NCI-H2107 (cell line): Measurements from ENCODE around the gene EFCAB14.
"Not testable (repeated sequence)": the region's sequence is repeated elsewhere in the genome, so short reads cannot be mapped to it uniquely, and the experiment has no call there.

ENCODE experiments used
- DNase-seq: peaks from one replicate; lab custom pipeline; 2025; lab: John Stamatoyannopoulos, UW

Gene EFCAB14

DNA sequence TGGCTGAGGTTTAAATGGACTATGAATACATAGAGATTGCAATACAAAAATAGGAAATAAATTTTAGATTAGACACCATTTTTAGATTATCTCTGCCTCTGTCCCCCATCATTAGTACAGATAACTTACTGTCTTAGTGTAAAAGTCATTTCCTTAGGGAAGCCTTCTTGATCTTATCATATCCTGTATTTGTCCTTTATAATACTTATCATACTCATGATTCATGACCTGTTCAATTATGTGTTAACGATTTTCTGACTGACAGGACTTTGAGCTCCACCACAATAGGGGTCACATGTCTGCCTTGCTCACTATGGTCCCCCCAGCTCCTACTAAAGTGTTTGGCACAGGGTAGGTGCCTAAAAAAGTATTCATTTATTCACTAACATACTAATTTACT lies 32.7 kb downstream of the EFCAB14 start:
- DNase-seq, result no peak

DNA sequence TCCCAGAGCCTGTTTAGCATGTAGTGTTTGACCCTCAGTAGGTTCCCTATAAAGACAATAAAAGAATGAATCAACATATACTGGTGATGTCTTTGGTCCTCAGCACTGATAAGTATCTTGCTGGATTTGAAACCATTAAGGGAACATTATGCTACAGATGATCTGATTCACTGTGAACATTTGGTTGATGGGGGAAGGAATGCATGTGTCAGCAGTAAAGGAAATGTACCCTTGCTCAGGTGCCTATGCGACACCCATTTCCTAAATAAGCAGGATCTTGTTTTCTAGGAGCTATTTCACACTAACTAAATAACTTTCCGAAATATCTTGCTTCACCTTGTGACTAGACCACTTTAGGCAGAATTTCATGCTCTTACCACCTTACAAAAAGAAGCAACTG lies 34.2 kb downstream of the EFCAB14 start:
- DNase-seq, result no peak

DNA sequence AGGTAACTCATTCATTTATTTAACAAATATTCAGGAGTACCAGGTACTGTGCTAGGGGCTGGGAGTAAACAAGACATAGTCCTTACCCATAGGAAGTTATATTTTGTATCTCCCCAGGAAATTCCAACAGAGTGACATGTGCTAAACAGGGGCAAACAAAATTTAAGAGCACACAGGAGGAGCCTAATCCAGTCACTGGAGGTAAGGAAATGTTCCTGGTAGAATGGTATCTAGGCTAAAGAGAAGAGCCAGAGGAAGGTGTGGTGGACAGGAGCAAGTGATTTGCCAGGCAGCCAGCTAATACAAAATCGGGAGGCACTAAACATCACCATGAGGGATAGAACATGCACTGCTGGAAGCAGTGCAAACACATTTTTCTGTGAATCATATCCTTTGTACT lies 36.9 kb downstream of the EFCAB14 start:
- DNase-seq, result no peak

DNA sequence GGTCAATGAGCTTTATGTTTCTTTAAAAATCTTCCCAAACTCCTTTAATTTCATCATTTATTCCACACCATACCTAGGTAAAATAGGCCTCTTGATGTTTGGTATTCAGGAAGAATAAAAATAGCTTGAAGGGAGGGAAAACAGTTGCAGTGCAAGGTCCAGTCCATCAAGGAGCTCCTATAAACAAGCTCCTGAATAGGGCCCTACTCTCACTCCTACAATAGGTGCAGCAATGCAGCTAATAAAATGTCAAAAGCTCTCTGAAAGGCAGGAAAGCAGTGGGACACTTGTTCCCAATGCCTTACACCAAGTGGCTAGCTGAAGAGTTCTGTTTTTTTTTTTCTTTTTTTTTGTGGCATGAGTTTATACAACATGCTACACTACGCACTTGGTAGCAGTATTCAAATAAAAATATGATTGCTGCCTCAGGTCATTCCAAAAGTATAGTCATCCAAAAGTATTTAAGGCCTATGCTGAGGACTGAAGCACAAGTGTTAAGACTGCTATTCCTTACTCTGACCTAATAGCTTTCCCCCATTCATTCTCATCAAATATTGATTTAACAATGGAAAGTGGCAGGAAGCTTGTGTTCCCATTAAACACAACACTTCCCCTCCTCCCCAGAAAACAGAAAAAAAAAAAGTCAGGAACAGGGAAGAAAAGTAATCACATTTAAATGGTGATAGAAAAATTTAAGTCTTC lies 37.4 kb downstream of the EFCAB14 start:
- no peak for DNase-seq

DNA sequence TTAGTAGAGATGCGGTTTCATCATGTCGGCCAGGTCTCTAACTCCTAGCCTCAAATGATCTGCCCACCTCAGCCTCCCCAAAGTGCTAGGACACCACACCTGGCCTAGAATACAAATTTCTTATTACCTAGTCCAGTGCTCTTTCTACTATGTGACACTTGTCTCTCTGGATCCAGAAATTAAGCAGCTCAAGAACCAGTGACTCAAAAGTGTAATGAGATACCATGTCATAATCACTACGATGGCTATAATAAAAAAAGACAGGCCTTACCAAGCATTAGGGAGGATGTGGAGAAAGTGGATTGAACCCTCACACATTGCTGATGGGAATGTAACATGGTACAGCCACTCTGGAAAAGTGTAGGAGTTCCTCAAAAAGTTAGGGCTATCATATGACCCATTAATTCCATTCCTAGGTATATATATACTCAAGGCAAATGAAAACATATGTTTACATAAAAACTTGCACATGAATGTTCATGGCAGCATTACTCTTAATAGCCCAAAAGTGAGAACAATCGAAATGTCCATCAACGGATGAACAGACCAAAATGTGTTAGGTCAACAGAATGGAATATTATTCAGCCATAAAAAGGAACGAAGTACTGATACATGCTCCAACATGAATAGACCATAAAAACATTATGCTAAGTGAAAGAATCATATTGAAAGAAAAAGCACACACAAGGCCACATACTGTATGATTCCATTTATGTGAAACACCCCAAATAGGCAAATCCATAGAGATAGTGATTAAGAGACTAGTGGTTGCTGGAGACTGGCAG lies 38.9 kb downstream of the EFCAB14 start:
- DNase-seq, result no peak

DNA sequence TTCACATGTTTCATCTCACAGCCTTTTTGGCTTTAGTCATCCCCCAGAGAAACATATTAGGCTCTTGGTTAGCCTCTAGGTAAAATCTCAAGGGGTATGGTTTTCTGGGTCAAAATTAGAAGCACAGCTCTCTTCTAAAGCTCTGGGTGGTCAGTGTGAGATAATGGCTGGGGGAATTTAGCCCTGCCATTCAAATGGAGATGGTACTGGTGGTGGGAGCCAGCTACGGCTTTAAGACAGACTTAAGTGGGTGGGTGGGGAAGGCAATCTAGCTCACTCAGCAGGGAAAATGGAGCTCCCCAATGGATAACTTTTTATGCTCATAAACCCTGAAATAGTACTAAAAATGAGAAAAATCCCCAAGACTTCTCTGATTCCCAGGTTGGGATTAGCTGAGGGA lies 41.6 kb downstream of the EFCAB14 start:
- no peak for DNase-seq

DNA sequence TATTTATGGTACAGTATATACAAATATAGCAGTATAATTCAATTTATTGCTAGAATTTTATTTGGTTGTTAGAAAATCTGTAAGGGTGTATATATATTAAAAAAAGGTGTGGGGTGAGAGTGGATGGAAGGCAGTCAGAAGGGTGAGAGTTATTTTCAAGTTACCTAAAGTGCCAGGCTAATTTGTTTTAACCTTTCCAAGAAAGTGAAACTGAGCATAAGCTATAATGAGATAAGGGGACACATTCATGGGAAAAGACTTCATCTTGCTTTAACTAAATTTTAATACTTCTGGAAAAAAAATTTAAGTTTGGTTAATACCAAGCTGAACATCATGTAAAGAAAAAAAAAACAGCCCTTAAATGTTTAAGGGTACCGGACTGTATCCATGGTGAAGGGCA lies 42.4 kb downstream of the EFCAB14 start:
- no peak for DNase-seq

DNA sequence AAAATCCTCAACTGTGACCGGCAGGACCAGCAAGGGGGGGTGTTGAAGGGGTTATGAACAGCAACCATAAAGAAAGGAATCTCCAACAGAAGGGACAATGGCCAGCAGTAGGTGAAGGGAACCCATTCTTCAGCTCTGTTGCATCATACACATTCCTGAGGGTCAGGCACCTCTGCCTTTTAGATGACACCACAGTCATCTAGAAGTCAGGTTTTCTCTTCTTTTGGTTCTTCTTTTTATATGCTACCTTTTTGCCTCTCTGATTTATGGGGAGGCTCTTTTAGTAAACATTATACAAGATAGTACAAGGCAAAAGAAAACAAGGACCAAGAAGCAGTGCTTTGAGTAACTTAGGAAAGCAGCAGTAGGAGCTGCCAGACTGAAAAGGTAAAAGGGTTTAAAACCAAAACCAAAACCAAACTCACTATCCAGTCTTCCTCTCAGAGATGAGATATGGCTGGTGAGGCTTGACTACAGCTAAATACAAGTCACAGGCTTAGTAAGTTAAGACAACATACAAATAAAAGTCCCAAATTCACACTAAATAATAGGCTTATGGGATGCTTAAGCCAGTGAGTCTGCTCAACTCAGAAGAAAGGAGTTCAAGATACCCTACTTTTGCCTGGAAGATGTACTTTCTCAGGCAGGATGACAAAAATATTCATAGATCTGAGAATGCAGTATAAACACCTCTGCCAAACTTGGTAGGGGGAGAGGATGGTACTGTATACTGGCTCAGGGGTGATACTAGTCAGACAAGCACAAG lies 43.2 kb downstream of the EFCAB14 start:
- no peak for DNase-seq

DNA sequence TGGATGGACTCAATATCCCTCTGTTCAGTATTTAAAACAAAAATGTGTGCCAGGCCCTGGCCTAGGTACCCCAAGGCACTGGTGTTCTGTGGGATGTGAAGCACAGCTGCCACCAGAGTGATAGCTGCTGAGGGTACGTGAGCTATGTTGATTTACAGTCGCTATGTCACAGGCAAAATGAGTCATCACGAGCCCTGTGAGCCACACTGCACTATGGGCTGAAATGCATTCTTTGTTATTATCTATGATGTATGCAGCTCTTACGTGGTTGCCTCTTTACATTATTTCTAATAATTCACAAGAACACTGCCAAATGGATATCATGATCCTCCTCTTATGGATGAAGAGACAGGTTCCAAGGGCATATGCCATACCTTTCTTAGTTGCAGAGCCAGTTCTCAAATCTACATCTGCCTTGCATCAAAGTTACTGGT lies 45.1 kb downstream of the EFCAB14 start:
- no peak for DNase-seq

DNA sequence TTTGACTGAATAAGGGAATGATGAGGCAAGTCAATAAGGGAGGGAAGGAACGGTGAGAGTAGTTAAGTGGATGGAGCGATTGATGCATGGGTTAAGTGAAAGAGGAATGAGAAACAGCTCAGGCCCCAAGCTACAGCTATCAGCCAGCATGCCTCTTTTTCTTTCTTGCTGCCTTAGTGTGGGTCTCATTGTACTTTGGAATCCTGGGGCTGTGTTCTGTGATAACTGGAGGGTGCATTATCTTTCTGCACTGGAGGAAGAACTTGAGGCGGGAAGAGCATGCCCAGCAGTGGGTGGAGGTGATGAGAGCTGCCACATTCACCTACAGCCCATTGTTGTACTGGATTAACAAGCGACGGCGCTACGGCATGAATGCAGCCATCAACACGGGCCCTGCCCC lies 46.2 kb downstream of the EFCAB14 start:
- no peak for DNase-seq

DNA sequence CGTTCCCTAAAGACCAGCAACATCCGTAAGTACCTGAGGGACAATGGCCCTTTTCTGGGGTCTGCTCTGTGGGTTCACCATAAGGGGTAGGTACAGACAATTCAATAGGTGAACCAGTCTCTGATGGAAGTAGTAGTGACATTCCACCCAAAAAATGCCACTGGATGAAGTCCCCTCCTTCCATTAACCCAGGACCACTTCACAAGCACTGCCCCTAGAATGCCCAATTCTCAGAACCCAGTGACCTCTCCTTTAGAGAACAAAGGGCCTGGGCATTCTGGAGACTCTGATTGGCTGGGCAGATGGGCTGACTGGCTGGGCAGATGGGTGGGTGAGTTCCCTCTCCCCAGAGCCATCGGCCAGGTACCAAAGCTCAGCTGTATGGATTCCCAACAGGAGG lies 47.4 kb downstream of the EFCAB14 start, which contains the start of gene TEX38:
TSS of gene TEX38 (plus strand) at position 301 of the 400 bp plus-strand sequence. CDS start at position 382, 81 bp downstream.
- no peak for DNase-seq

DNA sequence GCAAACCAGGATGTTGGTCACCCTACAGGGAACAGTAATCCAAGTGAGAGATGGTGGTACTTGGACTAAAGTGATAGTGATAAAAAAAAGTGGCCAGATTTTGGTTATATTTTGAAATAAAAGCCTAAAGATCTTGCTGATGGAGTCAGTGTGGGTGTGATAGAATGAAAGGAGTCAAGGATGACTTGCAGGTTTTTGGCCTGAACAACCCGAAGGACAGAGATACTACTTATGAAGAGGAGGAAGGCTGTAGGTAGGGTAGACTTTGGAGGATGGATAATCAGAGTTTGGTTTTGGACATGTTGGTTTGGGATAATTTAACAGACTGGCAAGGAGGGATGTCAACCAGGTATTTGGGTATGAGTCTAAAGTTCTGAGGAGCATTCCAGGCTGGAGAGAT lies 48.8 kb downstream of the EFCAB14 start:
- no peak for DNase-seq

DNA sequence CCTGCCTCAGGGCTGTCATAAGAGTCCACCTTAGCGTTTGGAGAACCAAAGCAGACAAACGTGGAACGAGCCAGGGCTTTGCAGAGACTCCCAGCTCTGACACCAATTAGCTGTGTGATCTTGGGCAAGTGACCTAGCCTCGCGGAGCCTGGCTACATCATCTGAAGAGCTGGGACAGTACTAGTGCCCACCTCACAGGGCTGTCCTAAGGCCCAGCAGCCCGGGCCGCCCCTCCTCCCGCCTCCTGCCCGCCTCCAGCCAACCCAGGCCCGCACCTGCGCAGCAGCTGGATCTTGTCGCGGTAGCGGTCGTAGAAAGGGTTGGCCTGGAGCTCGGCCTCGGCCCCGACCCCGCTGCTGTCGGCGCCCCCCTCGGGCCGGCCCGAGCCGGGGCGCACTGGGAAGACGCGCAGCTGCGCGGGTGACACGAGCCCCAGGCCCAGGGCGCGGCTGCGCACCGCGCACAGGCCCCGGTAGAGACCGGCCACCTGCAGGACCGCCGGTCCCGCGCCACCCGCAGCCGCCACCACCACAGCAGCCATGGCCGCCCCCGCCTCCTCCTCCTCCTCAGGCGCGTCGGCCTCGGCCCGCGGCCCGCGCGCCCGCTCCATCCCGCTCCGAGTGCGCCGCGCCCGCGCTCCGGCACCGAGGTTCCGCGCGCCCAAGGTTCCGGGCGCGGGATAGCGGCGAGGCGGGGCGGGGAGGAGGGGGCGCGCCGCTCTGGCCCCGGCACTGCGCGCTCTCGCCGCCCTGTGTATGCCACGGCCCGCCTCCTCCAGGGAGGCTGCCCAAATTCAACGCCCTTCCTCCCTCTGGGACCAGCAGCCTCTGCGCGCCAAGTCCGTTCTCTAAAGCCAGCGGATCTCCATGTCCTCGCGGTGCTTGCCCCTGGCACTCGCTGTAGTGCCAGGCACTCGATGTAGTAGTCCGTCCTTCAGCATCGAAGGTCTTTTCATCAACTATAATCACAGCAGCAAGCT lies 50.8 kb downstream of the EFCAB14 start, which contains the start of gene ATPAF1:
TSS of gene ATPAF1 (minus strand) at position 583 of the 979 bp plus-strand sequence. CDS start at position 541, 42 bp downstream.
- DNase-seq, result peak; percentile 51

DNA sequence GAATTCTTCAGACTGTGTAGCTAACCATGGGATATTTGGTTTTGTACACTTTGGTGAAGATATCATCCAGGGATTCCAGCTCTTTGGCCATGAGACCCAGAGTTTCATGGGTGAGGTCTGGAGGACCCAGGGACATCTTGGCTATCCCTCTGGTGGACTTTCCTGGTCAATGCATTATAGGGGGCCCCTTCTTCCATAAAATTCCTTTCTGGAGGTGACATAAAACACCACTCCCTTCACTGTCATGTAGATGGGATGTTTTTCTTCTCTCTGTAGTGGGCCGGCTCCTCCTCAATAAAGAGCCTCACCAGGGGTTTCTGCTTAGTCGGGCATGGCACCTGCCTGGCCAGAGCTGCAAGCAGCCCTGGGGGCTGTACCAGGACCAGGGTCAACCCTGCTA lies 52.9 kb downstream of the EFCAB14 start:
- no peak for DNase-seq

DNA sequence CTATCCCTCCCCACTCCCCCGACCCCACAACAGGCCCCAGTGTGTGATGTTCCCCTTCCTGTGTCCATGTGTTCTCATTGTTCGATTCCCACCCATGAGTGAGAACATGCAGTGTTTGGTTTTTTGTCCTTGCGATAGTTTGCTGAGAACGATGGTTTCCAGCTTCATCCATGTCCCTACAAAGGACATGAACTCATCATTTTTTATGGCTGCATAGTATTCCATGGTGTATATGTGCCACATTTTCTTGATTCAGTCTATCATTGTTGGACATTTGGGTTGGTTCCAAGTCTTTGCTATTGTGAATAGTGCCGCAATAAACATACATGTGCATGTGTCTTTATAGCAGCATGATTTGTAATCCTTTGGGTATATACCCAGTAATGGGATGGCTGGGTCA lies 56.0 kb downstream of the EFCAB14 start:
- not testable (repeated sequence) for DNase-seq

DNA sequence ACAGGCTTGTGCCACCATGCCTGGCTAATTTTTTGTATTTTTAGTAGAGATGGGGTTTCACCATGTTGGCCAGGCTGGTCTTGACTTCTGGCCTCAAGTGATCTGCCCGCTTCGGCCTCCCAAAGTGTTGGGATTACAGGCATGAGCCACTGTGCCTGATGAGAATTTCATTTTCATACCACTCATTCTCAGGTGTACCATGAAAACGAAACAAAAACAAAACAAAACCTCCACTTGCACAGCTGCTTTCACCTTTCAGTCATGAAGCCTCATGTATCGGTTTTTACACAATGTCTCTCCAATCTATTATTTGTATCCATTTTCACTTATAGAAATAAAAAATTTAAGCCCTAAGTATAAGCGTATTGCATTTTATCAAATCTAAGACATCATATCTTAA lies 58.8 kb downstream of the EFCAB14 start:
- DNase-seq, result not testable (repeated sequence)

DNA sequence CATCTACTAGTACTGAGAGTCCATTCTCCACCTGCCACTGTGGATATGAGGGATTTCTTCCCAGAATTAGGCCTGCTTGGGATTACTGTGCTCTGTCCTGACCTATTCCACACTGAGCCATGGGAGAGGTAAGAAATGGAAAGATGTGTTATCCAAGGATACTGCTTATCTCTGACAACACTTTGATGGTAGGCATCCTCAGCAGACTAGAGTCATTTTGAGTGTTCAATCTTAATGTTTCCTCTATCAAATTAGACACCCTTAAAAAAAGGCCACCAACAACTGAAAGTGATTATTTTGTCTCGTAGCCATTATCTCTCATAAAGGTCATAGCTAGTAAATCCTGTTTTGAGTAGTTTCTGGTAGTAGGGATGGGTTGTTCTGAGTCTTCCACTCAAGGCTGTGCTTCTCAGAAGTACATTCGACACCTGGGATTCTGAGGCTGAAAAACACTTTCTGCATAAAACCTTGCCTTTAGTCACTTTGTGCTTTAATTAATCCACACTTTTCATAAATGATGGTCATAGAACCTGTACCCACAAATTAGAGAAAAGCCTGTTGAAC lies 59.5 kb downstream of the EFCAB14 start:
- DNase-seq, result no peak

DNA sequence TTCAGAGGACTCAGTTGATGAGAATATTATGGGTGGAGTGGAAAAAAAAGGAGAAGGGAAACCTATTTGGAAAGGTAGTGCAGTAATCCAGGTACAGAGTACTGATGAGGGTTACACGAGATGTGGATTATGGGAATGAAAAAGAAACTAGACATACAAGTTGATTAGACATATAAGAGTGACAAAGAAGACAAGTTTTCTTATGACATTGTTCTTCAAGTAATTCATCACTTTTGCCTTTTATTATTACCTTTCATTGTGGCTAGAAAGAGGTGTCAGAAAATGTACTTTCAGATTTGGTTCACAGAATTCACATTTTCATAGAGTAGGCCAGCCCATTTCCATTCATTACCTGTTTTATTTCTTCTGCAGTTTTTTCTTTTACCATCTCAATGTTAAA lies 61.1 kb downstream of the EFCAB14 start:
- no peak for DNase-seq

DNA sequence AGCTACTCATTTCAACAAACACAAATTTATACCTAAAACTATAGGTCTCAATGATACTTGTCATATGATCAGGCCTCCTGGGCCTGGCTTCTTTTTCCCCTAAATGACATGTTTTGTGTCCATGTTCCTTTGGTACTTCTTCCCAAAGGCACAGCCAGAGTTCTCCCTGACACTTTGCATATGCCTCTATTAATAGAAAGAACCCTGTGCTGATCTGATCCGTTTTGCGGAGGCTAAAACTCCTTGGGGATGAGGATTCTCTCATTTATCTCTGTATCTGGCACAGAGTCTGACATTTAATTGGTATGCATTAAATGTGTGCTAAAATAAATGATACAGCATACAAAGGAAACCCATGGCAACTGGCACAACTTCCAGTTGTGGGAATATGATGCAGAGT lies 62.3 kb downstream of the EFCAB14 start:
- no peak for DNase-seq

DNA sequence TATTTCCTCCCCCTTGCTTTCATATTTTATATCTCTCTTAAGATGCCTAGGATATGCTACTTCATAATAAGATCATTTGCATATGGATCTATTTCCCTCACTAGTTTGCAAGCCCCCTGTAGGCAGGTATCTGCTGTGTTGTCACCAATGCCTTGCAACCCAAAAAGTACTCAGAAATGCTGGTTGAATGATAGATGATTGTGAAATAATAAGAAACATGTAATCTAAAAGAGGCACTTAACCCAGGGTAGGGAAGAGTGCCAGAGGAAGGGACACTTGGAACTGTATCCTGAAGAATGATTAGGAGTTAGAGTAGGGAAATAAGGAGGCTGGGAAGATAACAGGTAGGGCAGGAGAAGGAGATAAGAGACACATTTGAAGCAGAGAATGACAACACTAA lies 63.1 kb downstream of the EFCAB14 start:
- DNase-seq, result no peak

DNA sequence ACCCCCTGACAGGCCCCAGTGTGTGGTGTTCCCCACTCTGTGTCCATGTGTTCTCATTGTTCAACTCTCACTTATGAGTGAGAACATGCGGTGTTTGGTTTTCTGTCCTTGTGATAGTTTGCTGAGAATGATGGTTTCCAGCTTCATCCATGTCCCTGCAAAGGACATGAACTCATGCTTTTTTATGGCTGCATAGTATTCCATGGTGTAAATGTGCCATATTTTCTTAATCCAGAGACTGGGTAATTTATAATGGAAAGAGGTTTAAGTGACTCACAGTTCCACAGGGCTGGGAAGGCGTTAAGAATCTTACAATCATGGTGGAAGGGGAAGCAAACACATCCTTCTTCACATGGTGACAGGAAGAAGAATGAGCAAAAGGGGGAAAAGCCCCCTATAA lies 64.2 kb downstream of the EFCAB14 start:
- not testable (repeated sequence) for DNase-seq
